ENCODE results near the gene NSDHL.

NSDHL gene

DNA sequence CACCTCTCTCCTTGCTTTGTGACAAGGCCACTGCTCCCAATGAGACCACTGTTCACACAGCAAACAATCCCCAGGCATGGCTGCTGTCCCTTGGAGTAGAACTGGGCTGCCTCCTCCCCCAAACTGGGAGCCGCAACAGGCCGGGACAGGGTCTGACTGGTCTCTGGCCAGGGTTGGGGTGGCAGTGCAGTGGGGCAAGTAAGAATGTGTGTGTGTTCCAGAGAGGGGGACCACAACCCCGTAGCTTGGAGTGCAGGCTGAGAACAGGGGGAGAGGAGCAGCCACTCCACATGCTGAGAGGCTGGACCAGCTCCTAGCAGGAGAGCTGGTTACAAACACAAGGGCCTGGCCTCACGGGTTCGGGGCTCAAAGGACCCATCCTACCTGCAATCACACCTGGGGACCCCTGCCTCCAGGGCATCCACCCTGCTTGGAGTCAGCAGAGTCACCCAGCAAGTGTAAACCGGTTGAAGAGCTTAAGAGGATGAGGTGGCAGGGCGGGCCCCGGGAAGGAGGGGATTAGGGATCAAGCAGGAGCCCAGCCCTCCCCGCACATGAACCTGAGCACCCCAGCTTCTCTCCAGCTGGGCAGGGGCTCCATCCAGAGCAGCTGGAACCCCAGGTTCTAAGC, 63.2 kb downstream of the NSDHL start:
- Mint-ChIP-seq H3K27ac (no peak overlapping the region), H3K9me3 (no peaks in the 10 kb centered on the region), H3K36me3 (ENCODE audit: low read depth) (no peaks in the 10 kb centered on the region), H3K4me1 (ENCODE audit: low read depth) (no peaks in the 10 kb centered on the region), H3K4me3 (no peak overlapping the region), H3K27me3 (ENCODE audit: low read depth) (peaks cover 30% of the 10 kb centered on the region)
- no peak for DNase-seq (ENCODE audit: low spot score)

DNA sequence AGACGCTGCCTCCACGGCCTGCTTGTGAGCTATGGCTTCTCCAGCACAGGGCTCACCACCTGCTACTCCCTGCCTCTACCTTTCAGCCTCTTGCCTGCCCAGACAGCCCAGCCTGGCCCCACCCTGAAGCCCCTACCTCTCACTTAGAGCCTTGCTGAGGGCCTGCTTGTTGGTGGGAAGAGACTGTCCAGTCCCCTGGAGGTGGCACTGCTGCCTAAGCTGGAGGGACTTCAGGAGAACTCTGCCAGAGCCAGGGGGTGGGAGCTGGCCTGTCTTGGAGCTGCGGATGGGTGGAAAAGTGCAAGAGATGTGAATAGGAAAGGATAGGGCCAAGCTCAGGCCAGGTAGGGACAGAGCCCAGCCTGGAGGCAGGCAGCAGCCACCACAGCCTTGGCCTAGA, 64.3 kb downstream of the NSDHL start:
- Mint-ChIP-seq H3K36me3 (ENCODE audit: low read depth) (no peaks in the 10 kb centered on the region), H3K4me1 (ENCODE audit: low read depth) (no peaks in the 10 kb centered on the region), H3K27me3 (ENCODE audit: low read depth) (peaks cover 26% of the 10 kb centered on the region), H3K9me3 (no peaks in the 10 kb centered on the region), H3K27ac (no peak overlapping the region), H3K4me3 (no peak overlapping the region)
- DNase-seq (ENCODE audit: low spot score): no peak

DNA sequence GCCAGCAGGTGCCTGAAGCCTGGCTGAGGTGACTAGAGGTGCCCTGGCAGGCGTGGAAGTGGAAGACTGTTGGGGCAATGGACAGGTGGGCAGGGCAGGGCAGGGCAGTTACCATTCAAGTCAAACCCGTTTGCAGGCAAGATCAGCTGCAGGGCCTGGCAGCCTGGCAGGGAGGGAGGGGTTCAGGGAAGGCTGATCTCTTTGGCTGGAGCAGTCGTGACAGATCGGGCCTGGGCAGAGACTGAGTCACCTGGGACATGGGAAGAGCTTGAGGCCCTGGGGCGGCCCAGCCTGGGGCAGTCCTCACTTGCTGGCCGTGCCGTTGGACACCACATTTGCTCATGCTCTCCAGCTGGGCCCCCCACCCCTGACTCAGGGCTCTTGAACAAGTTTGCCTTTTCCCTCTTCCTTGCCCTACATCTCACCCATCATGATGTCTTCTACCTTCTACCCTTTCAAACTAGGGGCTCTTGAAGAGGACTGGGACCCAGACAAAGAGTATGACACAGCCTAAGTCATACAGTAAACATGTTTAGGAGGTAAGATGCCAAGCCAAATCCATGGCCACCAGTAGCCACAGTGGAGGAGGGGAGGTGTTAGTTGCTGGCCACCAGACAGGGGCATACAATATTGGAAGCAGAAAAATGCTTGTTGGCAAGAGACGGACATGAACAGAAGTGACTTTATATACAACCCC, 65.0 kb downstream of the NSDHL start:
- H3K9me3 Mint-ChIP-seq: no peaks in the 10 kb centered on the region
- H3K27me3 Mint-ChIP-seq (ENCODE audit: low read depth): peaks cover 21% of the 10 kb centered on the region
- H3K36me3 Mint-ChIP-seq (ENCODE audit: low read depth): no peaks in the 10 kb centered on the region
- DNase-seq (ENCODE audit: low spot score): no peak
- no peak overlapping the region for H3K4me3 Mint-ChIP-seq
- H3K27ac Mint-ChIP-seq: no peak overlapping the region
- no peaks in the 10 kb centered on the region for H3K4me1 Mint-ChIP-seq (ENCODE audit: low read depth)

DNA sequence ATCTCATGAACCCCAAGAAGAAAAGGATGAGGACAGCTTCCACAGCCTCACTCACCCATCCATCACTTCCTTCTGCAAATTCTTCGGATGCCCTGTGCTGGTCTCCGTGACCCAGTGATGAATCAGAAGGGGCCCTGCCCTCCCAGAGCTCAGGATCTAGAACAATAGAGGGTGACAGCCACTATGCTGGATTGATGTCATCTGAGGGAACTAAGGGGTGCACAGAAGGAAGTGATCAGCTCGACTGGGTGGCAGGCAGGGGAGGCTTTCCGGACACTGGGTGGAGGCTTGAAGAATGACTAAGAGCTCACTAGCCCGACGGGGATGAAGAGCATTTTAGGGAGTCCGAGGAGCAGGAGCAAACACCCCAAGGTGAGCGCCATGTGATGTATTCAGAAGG, 65.6 kb downstream of the NSDHL start:
- peaks cover 16% of the 10 kb centered on the region for H3K27me3 Mint-ChIP-seq (ENCODE audit: low read depth)
- DNase-seq (ENCODE audit: low spot score): no peak
- H3K4me3 Mint-ChIP-seq: no peak overlapping the region
- no peak overlapping the region for H3K27ac Mint-ChIP-seq
- no peaks in the 10 kb centered on the region for H3K9me3 Mint-ChIP-seq
- no peaks in the 10 kb centered on the region for H3K36me3 Mint-ChIP-seq (ENCODE audit: low read depth)
- no peaks in the 10 kb centered on the region for H3K4me1 Mint-ChIP-seq (ENCODE audit: low read depth)

DNA sequence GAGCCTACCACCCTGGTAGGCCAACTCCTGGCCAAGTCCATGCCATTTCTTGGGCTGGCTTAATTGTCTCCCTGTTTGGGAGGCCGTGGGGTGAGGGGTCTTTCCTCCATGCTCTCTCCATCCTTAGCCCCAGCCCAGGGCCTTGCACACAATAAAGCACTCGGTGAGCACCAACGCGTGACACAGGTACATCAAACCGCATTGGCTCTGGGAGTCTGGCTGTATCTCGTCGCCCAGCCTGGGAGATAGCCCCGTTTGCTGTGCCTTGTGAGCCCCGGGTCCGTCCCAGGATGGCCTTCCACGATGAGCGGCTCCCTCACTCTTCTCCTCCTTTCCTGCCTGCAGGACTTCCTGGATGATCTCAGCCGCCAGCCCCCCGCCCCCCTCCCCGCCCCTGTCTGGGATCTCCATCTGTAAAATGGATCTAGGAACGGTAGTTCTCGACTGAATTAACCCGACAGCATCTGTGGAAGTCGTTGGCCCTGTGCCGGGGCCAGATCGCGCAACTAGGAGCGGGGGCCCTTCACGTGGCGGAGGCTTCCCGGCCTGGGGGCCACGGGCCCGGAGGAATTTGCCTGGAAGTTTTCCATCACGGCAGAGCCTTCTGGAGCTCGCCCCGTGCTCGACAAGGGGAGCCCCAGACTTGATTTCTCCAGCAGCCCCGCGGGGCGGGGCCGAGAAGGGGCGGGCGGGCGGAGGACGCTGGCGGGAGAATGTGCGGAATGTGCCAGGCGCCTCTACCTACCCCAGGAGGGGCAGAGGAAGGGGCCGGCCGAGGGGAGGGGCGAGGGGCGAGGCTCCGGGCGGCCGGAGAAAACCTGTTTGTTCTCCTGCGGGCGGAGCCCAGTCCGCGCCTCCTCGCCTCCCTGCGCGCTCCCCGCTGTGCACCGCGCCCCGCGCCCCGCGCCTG, 66.6 kb downstream of the NSDHL start, which contains the start of gene ZNF185:
ZNF185 (plus strand) TSS at position 846 of the 910 bp plus-strand sequence. CDS start 16,423 bp downstream, outside the sequence.
- Mint-ChIP-seq H3K4me1 (ENCODE audit: low read depth) (no peaks in the 10 kb centered on the region), H3K4me3 (no peak within 1 kb of the TSS), H3K9me3 (no peaks in the 10 kb centered on the region), H3K27me3 (ENCODE audit: low read depth) (peaks cover 16% of the 10 kb centered on the region), H3K36me3 (ENCODE audit: low read depth) (no peaks in the 10 kb centered on the region), H3K27ac (no peak within 1 kb of the TSS)
- no peak for DNase-seq (ENCODE audit: low spot score)

DNA sequence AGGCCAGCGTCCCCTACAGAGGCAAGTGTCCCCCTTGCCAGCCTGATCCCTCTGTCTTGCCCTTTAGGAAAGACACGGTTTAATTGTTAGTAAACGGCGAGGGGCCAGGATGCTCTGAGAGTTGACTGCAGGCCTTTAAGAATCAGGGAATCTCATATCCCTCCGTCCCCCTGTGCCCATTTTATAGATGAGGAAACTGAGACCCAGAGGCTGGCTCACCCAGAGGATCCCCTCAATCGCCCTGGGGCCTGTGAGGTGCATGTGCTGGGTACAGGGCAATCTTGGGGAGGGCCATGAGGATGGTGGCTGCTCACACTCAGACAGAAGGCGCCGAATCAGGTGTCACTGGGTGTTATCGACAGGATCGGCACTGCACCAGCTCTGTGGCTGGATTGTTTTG, 67.6 kb downstream of the NSDHL start:
- no peaks in the 10 kb centered on the region for H3K4me1 Mint-ChIP-seq (ENCODE audit: low read depth)
- H3K27me3 Mint-ChIP-seq (ENCODE audit: low read depth): peaks cover 16% of the 10 kb centered on the region
- no peak for DNase-seq (ENCODE audit: low spot score)
- no peak overlapping the region for H3K27ac Mint-ChIP-seq
- no peaks in the 10 kb centered on the region for H3K36me3 Mint-ChIP-seq (ENCODE audit: low read depth)
- H3K4me3 Mint-ChIP-seq: no peak overlapping the region
- H3K9me3 Mint-ChIP-seq: no peaks in the 10 kb centered on the region

DNA sequence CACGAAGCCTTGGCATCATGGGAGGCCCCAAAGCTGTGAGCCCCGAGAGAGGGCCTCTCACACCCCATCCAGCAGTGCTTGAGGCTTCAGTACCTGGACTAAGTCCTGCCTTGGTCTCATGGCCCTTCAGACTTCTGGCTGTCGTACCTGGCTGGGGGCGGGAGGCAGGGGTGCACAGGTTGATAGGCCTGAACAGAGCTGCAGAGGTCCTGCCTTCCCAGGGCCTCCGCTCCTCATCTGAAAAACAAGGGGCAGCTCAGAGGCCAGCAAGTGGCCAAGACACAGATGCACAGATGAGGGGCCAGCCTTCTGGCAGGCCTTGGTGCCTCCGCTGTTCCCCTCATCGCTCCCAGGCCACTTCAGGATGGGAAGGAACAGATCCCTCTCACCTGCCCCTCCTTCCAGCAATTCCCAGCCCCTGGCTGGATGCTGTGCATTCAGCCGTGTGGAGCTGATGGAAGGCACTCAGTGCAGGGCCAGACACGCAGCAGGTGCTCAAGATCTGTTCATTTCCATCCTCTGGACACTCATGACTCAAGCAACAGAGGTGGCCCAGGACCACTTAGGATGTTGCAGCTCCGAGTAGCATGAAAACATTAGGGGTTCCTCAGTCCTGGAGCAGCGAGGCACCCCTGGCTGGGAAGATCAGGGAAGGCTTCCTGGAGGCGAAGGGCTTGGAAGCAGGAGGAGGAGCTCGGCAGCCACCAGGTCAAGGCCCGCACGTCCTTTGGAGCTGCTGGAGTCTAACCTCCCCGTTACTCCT, 68.4 kb downstream of the NSDHL start:
- H3K4me3 Mint-ChIP-seq: no peak overlapping the region
- H3K9me3 Mint-ChIP-seq: no peaks in the 10 kb centered on the region
- no peak overlapping the region for H3K27ac Mint-ChIP-seq
- no peaks in the 10 kb centered on the region for H3K4me1 Mint-ChIP-seq (ENCODE audit: low read depth)
- peaks cover 16% of the 10 kb centered on the region for H3K27me3 Mint-ChIP-seq (ENCODE audit: low read depth)
- DNase-seq (ENCODE audit: low spot score): no peak
- H3K36me3 Mint-ChIP-seq (ENCODE audit: low read depth): no peaks in the 10 kb centered on the region

DNA sequence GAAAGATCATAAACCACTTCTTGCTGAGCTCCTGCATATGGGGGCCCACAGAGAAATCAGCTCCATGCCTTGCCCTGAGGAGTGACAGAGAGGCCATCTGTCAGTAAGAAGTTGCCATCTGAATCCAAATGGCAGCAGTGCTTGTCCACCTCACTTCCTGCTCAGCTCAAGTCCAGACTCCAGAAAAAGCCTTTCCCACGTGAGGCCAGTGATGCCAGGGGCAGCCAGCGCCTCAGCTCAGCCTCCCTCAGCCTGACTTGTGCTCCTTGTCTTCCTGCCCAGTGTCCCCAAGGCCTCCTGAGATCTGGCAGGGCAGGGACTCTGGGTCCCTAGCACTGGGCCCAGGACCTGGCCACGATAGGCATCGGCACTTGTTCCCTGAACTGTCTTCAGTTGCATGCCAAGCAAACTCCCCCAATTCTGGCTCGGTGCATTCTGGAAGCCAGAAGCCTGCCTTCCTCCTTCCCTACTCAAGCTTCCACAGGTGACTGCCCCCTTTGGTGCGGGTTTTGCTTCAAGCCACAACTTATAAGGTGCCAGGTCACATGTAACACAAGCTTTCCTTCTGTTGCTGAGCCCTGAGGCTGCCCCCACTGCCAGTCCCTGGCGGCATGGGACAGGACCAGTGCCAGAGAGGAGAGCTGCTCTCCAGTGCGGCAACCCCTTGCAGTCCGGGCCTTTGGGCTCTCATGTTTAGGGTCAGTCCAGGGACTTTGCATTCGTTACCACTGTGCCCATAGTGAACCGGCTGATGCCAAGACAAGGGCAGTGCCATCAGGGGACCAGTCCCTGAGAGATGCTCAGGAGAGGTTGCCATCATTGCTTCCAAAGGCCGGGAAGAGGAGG, 69.2 kb downstream of the NSDHL start:
- Mint-ChIP-seq H3K4me3 (no peak overlapping the region), H3K4me1 (ENCODE audit: low read depth) (no peaks in the 10 kb centered on the region), H3K9me3 (no peaks in the 10 kb centered on the region), H3K27me3 (ENCODE audit: low read depth) (peaks cover 16% of the 10 kb centered on the region), H3K36me3 (ENCODE audit: low read depth) (no peaks in the 10 kb centered on the region), H3K27ac (no peak overlapping the region)
- no peak for DNase-seq (ENCODE audit: low spot score)

DNA sequence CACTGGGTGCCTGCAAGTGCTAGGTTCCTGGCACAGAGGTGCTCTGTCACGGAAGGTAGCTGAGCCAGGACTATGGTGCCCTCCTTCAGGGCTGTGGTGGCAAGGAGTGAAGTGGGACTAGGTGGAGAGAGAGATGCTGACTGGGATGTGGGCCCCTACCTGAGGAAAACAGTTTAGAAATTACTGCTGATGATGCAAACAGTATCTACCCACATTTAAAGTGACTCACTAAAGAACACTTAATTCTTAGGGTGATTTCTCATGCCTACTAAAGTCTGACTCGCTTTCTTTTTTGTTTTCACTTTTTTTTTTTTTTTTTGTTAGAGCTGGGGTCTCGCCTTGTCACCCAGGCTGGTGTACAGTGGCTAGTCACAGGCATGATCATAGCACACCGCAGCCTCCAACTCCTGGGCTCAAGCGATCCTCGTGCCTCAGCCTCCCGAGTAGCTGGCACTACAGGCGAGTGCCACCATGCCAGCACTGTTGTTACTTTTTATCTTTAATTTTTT, 70.1 kb downstream of the NSDHL start:
- H3K4me1 Mint-ChIP-seq (ENCODE audit: low read depth): no peaks in the 10 kb centered on the region
- H3K9me3 Mint-ChIP-seq: no peaks in the 10 kb centered on the region
- no peak overlapping the region for H3K4me3 Mint-ChIP-seq
- peaks cover 12% of the 10 kb centered on the region for H3K27me3 Mint-ChIP-seq (ENCODE audit: low read depth)
- no peak overlapping the region for H3K27ac Mint-ChIP-seq
- DNase-seq (ENCODE audit: low spot score): no peak
- H3K36me3 Mint-ChIP-seq (ENCODE audit: low read depth): no peaks in the 10 kb centered on the region

DNA sequence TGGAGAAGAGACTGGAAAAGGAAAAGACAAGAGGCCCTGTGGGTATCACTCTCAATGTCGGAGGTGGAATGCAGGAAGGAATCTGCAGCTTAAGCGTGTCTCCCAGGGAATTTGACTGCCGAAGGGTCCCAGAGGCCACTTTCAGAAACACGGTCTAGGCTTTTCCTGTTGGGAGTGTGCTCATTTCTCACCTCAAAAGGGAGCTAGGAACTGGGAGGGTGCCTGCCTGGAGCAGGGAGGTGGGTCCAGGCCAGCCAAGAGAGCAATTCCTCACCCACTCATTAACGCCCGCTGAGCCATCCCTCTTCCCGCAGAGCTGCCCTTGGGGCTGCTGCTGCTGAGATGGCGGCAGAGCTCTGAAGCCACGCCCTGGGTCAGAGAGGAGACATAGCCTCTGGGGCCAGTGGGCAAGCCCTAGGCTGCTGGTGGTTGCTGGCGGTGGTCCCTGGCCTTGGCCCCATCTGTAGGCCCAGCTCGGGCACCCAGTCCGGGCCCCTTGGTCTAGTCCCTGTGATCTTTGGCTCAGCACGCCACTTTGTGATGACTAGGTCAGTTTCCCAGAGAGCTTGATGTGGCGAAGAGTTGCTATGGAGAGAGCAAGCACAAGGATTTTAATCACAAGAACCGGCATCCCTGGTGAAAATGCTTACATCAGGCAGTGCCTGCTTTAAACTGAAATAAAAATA, 71.1 kb downstream of the NSDHL start:
- Mint-ChIP-seq H3K36me3 (ENCODE audit: low read depth) (no peaks in the 10 kb centered on the region), H3K27me3 (ENCODE audit: low read depth) (peaks cover 3% of the 10 kb centered on the region), H3K9me3 (no peaks in the 10 kb centered on the region), H3K4me3 (no peak overlapping the region), H3K4me1 (ENCODE audit: low read depth) (no peaks in the 10 kb centered on the region), H3K27ac (peak overlapping the region; percentile 5)
- DNase-seq (ENCODE audit: low spot score): no peak

DNA sequence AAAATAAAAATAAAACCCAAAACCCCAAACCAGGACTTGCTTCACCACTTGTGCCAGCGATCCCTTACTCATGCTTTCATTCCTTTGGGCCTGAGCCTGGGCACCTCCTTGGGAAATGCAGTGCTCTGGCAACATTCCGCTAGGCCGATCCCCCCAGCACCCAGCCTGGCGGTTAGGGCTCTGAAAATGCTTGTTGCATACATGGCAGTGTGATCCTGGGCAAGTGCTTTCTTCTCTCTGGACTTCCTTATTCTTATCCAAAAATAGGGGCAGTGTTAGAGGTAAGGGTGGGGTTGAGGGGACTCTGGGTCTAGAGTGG, 71.6 kb downstream of the NSDHL start:
- Mint-ChIP-seq H3K27me3 (ENCODE audit: low read depth) (peaks cover 3% of the 10 kb centered on the region), H3K4me1 (ENCODE audit: low read depth) (no peaks in the 10 kb centered on the region), H3K36me3 (ENCODE audit: low read depth) (no peaks in the 10 kb centered on the region), H3K9me3 (no peaks in the 10 kb centered on the region), H3K27ac (no peak overlapping the region), H3K4me3 (no peak overlapping the region)
- DNase-seq (ENCODE audit: low spot score): no peak

DNA sequence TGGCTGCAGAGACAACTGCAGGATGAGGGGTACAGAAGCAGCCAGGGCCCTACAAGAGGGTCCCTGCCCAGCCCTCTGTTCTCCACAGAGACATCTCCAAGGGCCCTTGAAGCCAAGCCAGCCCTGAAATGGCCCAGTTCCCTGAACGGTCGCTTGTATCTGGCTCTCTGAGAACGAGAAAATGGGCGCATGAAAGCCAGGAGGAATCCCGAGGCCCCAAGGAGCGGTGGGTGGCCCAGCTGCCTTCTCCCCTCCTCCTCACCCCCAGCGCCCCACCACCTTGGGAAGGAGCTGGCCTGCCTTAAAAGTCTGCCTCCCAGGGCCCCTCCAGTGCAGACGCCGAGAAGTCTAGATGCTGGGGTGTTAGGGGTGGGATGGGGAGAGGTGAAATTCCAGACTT, 72.7 kb downstream of the NSDHL start:
- Mint-ChIP-seq H3K9me3 (no peaks in the 10 kb centered on the region), H3K36me3 (ENCODE audit: low read depth) (no peaks in the 10 kb centered on the region), H3K27me3 (ENCODE audit: low read depth) (peaks cover 3% of the 10 kb centered on the region), H3K4me1 (ENCODE audit: low read depth) (no peaks in the 10 kb centered on the region), H3K4me3 (no peak overlapping the region), H3K27ac (no peak overlapping the region)
- no peak for DNase-seq (ENCODE audit: low spot score)

Data from T-helper 2 cell treated with Interferon-gamma antibody and Interleukin-4, amounts not matched to agents 5 μg/mL and 100 μg/mL, for 36 hours (primary cell).